ENCODE data around the gene ZKSCAN5.

DNA sequence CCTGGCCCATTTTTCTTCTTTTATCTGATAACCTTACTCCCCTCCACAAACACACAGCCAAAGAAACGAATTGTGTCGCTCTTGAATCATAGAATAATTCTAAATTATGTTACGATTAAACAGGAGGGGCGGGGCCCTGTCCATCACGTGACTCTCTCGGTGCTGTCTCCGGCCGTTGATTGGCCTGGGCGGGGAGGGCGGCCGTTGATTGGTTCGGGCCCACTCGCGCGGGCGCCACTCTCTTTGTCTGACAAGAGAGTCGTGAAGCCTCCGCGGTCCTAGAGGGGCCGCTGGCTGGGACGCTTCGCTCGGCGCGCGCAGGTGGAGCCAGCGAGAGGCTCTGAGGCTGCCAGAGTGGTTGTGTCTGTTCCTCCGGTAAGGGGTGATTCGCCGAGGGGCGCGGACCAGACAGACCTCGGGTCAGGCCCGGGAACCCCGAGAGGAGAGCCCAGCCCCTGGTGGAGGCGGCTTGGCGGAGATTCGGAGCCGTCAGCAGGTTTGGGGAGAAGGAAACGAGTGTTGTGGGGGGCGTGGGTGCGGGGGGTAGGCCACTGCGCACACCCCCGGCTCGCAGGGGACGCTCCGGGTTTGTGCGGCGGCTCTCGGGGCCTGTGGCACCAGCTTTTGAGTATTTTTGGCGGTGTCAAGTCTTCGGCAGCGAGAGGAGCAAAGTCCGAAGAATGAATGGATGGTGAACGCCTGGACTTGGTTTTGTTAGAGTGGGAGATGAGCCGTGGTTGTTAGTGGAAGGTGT lies 31.7 kb upstream of the ZKSCAN5 start, which contains the start of gene ZNF789:
- TF ChIP-seq, protein P1, sequence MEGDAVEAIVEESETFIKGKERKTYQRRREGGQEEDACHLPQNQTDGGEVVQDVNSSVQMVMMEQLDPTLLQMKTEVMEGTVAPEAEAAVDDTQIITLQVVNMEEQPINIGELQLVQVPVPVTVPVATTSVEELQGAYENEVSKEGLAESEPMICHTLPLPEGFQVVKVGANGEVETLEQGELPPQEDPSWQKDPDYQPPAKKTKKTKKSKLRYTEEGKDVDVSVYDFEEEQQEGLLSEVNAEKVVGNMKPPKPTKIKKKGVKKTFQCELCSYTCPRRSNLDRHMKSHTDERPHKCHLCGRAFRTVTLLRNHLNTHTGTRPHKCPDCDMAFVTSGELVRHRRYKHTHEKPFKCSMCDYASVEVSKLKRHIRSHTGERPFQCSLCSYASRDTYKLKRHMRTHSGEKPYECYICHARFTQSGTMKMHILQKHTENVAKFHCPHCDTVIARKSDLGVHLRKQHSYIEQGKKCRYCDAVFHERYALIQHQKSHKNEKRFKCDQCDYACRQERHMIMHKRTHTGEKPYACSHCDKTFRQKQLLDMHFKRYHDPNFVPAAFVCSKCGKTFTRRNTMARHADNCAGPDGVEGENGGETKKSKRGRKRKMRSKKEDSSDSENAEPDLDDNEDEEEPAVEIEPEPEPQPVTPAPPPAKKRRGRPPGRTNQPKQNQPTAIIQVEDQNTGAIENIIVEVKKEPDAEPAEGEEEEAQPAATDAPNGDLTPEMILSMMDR (optimal IDR thresholded peaks at IDR 0.05 in 1 of 3, IDR thresholded peaks at IDR 0.05 in 1 of 3, conservative IDR thresholded peaks at IDR 0.05 in 1 of 3; ENCODE audit: extremely low read depth in 1 of 3, insufficient read depth in 2 of 3, low read length in 3 of 3): no peak
- TF ChIP-seq EZH2 (IDR thresholded peaks at IDR 0.05; ENCODE audit: low read length): no peak
